VCaP (cell line): Measurements from ENCODE around the gene EPHB4.
A peak's percentile ranks its signal among the peaks of the same experiment; 100 is the strongest.
"Not testable (repeated sequence)": the region's sequence is repeated elsewhere in the genome, so short reads cannot be mapped to it uniquely, and the experiment has no call there.

Experiments
- H3K27ac ChIP-seq: fragments of 450-650 bp; 2 replicates; pipeline ENCODE4 v1.5.1; 2017
- TF ChIP-seq, protein P1 (sequence below): fragments of 450-650 bp; conservative IDR thresholded peaks from 2 replicates; pipeline ENCODE4 v1.5.1; 2017; ENCODE audit warnings: mild to moderate bottlenecking, moderate library complexity

The EPHB4 gene

DNA sequence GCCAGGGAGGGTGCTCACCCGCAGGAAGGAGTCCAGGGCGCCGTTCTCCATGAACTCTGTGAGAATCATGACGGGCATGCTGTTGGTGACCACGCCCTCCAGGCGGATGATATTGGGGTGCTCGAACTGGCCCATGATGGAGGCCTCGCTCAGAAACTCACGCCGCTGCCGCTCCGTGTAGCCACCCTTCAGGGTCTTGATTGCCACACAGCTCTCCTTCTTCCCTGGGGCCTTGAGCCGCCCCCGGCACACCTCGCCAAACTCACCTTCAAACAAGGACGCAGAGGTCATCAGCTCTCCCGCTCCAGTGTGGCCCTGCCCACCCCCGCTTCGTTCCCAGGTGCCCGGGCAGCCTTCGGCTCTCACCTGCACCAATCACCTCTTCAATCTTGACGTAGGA is 14.6 kb downstream of the EPHB4 start:
- TF ChIP-seq, protein P1, sequence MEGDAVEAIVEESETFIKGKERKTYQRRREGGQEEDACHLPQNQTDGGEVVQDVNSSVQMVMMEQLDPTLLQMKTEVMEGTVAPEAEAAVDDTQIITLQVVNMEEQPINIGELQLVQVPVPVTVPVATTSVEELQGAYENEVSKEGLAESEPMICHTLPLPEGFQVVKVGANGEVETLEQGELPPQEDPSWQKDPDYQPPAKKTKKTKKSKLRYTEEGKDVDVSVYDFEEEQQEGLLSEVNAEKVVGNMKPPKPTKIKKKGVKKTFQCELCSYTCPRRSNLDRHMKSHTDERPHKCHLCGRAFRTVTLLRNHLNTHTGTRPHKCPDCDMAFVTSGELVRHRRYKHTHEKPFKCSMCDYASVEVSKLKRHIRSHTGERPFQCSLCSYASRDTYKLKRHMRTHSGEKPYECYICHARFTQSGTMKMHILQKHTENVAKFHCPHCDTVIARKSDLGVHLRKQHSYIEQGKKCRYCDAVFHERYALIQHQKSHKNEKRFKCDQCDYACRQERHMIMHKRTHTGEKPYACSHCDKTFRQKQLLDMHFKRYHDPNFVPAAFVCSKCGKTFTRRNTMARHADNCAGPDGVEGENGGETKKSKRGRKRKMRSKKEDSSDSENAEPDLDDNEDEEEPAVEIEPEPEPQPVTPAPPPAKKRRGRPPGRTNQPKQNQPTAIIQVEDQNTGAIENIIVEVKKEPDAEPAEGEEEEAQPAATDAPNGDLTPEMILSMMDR = no peak
- H3K27ac ChIP-seq = no peak overlapping the region

DNA sequence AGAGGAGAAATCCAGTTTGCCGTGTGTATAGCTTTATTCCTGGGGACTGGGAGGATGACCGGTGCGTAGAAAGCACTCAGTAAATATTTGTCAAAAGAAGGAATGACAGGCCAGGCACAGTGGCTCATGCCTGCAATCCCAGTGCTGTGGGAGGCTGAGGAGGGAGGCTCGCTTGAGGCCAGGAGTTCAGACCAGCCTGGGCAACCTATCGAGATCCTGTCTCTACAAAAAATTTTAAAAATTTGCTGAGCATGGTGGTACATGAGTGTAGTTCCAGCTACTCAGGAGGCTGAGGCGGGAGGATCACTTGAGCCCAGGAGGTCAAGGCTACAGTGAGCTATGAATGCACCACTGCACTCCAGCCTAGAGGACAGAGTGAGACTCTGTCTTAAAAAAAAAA is 15.8 kb downstream of the EPHB4 start:
- TF ChIP-seq, protein P1 = no peak
- H3K27ac ChIP-seq = no peak overlapping the region

DNA sequence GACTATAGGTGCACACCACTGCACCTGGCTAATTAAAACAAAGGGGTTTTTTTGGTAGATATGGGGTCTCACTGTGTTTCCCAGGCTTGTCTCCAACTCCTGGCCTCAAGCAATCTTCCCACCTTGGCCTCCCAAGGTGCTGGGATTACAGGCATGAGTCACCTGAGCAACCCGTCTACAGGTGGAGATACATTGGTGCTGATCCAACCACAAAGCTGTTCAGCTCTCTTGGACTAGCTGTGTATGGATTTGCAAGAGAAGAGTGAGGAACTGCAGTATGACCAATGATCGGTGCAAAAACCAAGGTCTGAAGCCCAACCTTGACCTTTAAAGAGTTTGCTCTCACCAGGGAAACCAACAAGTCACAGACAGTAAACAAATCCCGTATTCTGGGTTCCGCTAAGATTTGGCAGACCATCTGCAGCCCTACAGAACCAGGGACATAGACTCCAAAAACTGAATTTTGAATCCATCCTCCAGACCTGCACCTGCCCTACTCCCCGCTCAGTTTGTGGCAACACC is 18.9 kb downstream of the EPHB4 start:
- no peak overlapping the region for H3K27ac ChIP-seq
- TF ChIP-seq, protein P1 = no peak

DNA sequence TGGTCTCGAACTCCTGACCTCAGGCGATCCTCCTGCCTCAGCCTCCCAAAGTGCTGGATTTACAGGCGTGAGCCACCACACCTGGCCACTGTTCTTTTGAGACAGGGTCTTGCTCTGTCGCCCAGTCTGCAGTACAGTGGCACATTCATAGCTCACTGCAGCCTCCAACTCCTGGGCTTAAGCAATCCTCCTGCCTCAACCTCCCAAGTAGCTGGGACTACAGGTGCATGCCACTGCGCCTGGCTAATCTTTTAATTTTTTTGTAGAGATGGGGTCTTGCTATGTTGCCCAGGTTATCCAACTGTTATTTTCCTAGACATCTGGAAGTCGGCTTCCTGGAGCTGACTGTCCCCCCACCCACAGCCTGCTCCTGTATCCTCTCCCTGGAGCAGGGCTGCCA is 20.4 kb downstream of the EPHB4 start:
- H3K27ac ChIP-seq = not testable (repeated sequence)

DNA sequence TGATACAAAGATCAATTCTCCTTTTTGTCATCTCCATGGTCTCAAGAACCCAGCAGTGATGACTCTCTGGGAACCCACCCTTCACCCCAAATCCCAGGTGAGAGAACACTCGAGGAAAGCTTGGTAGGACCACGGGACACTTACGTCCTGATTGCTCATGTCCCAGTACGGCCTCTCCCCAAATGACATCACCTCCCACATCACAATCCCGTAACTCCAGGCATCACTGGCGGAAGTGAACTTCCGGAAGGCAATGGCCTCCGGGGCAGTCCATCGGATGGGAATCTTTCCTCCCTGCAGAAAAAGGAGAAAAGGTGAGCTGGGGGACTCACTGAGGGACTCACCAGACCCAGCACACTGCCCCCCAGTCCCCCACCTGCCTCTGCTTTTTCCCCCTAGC is 21.0 kb downstream of the EPHB4 start:
- H3K27ac ChIP-seq = no peak overlapping the region
- TF ChIP-seq, protein P1 = no peak

DNA sequence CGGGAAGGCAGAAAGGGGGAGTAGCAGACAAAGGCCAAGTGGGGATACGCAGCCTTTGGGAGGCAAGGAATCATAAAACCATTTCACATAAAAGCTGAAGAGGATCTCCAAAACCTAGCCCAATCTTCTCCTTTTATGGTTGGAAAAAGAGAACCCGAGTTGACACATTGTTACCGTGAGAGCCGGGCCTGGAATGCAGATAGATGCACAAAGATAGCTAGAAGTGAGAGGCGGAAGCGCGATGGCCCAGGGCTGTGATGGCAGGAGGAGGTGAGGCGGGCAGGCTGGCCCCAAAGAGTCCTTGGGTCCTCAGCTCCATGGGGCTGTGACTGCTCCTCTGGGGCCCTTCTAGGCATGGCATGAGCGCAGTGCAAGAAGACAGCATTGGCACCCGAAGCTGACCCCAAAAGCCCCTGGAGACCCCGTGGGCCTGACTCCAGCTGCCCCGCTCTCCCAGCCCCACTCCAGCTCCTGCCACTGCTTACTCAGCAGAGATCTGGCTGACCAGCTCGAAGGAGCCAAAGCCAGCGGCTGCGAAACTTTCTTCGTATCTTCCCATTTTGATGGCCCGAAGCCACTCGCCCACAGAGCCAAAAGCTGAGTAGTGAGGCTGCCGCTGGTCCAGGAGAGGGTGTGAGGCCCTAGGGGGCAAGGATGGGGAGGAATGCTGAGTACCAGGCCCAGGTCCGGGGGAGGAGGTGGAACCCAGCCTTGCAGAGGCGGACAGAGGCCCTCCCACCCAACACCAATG is 22.5 kb downstream of the EPHB4 start:
- no peak overlapping the region for H3K27ac ChIP-seq
- TF ChIP-seq, protein P1 = no peak

DNA sequence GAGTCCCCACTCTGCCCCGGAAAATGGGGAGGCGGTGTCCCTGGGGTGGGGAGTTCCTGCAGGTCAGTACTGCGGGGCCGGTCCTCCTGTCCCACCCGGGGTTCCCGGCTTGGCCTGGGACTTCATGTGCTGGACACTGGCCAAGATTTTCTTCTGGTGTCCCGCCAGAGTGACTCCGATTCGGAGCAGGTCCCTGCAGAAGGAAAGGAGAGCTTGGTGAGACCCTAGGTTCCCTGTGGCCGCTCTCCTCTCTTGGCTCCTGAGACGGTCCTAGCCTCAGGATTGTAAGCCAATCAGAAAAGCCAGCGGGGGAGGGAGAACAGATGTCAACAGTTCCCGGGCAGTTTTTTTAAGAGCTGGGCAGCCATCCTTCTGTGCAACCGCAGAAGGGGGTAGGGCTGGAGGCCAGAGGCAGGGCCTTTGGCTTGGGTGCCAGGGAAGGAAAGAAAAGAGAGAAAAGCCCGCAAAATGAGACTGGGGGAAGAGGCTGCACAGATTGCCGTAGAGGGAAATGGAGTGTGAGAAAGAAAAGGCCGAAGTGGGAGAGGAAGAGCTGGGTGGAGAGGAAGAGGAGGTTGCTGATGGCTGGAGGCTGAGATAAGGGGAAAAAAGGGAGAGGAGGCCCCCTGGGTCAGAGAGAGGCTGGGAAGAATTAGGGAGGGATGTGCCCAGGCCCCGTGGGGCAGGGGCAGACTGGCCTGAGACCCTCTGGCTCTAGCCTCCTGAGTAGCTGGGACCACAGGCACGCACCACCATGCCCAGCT is 23.7 kb downstream of the EPHB4 start:
- TF ChIP-seq, protein P1 = no peak
- peak overlapping the region; percentile 46; the same call in 1 of the 2 replicates for H3K27ac ChIP-seq

DNA sequence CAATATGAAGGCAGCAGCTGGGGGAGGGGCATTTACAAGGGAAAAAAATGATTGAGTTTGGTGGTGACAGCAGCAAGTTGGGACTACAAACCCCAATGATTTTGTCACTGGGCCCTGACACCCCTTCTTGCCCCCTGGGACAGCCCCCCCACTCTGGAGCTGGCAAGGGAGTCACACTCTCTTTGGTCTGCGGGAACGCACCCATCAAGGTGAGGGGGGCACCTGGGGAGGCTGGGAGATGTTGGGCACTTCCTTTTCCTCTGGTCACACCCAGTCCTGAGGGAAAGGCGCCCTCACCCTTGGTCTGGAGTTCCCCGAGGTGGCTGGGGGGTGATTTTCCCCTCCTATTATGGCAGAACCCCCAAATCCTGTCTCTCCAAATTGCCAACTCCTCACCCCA is 24.4 kb downstream of the EPHB4 start:
- TF ChIP-seq, protein P1 = no peak
- H3K27ac ChIP-seq = peak overlapping the region; percentile 46; the same call in 1 of the 2 replicates
